Measurements from ENCODE around the gene ARHGAP1. TPM values are rescaled to one million over a fixed set of nuclear protein-coding genes. Genes with fewer than 3 reads are reported as not detected.

The ARHGAP1 gene
- total RNA-seq, 4 donors from 2014 or later, result 30.8 to 57.9 (median 47.7) TPM

DNA sequence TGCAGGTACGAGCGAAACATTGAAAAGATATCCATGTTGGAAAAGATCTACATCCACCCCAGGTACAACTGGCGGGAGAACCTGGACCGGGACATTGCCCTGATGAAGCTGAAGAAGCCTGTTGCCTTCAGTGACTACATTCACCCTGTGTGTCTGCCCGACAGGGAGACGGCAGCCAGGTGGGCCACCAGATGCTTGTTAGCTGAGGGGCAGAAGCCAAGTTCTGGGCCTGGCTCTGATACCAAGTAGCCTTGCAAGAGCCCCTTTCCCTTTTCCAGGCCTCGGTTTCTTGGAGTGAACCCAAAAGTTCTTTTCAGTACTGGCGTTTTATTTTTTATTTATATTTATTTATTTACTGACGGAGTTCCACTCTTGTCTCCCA lies 28.2 kb upstream of the ARHGAP1 start:
- no peak overlapping the region for H3K27ac ChIP-seq
- no peaks in the 10 kb centered on the region for H3K9me3 ChIP-seq
- intact Hi-C loops (cut with DNase I), result no loop called here
- no peaks in the 10 kb centered on the region for H3K27me3 ChIP-seq
- WGBS, 2 donors, result 84 to 88% methylated on average over 9 of the region's 9 CpGs
- no peaks in the 10 kb centered on the region for H3K36me3 ChIP-seq
- no peak overlapping the region for H3K4me3 ChIP-seq (replicated peaks in 1 of 3)
- H3K4me1 ChIP-seq, result no peaks in the 10 kb centered on the region
- no peak for DNase-seq
- TF ChIP-seq CTCF (IDR thresholded peaks at IDR 0.05) (no peak), POLR2A (IDR thresholded peaks at IDR 0.05) (no peak)

DNA sequence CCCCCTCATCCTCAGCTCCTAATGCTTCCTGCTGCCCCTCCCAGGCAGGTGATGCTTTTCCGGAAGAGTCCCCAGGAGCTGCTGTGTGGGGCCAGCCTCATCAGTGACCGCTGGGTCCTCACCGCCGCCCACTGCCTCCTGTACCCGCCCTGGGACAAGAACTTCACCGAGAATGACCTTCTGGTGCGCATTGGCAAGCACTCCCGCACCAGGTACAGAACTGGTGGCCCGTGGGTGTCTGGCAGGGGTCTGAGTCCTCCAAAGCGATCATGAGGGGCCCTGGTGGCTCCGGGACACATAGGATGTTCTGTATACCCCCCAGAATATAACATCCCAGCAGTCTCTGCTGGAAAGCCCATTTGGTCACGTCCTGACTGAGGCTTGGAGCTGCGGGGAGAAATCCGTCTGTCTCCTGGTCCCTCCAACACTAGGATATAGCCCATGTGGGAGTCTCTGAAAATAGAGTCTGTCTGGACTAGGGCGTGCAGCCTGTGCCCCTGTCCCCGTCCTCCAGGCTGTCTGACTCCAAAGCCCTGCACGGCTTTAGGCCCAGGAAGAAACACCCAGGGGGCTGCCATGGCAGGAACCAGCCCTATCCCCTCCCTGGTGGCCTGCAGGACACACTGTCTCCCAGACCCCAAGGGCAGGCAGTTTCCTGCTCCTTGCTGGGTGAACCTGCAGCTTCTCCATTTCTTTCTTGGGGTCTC lies 27.7 kb upstream of the ARHGAP1 start:
- Histone ChIP-seq H3K27ac (no peak overlapping the region), H3K4me1 (no peaks in the 10 kb centered on the region), H3K27me3 (no peaks in the 10 kb centered on the region), H3K36me3 (no peaks in the 10 kb centered on the region), H3K9me3 (no peaks in the 10 kb centered on the region), H3K4me3 (replicated peaks in 1 of 3) (no peak overlapping the region)
- TF ChIP-seq CTCF (IDR thresholded peaks at IDR 0.05) (no peak), POLR2A (IDR thresholded peaks at IDR 0.05) (no peak)
- WGBS, 2 donors, result 87 to 89% methylated on average over 11 to 13 of the region's 17 CpGs
- no peak for DNase-seq
- intact Hi-C loops (cut with DNase I), result no loop called here

GRCh38 chr11:46726206-46726862 lies 25.9 kb upstream of the ARHGAP1 start:
- intact Hi-C loops (cut with DNase I), result no loop called here
- Histone ChIP-seq H3K27me3 (no peaks in the 10 kb centered on the region), H3K9me3 (no peaks in the 10 kb centered on the region), H3K27ac (no peak overlapping the region), H3K4me3 (replicated peaks in 1 of 3) (no peak overlapping the region), H3K4me1 (peaks cover 0 to 9% of the 10 kb centered on the region in 2 donors), H3K36me3 (no peaks in the 10 kb centered on the region)
- WGBS, 2 donors, result 93% methylated on average over 16 to 26 of the region's 26 CpGs
- no peak for DNase-seq
- no peak for TF ChIP-seq POLR2A (IDR thresholded peaks at IDR 0.05)
- no peak for TF ChIP-seq CTCF (IDR thresholded peaks at IDR 0.05)

- Histone ChIP-seq H3K27ac (no peak overlapping the region), H3K4me1 (peaks cover 0 to 9% of the 10 kb centered on the region in 2 donors), H3K9me3 (no peaks in the 10 kb centered on the region), H3K4me3 (replicated peaks in 1 of 3) (no peak overlapping the region), H3K27me3 (no peaks in the 10 kb centered on the region), H3K36me3 (no peaks in the 10 kb centered on the region)
- intact Hi-C loops (cut with DNase I), result no loop called here
- WGBS, 2 donors, result 89 to 90% methylated on average over 17 to 19 of the region's 19 CpGs
- DNase-seq, result no peak
- TF ChIP-seq CTCF (IDR thresholded peaks at IDR 0.05) (no peak), POLR2A (IDR thresholded peaks at IDR 0.05) (no peak)
Measured at GRCh38 chr11:46725338-46726205, 25.2 kb upstream of the ARHGAP1 start.

Measured in thyroid gland (tissue), 4 donors.